GM10248 (cell line): Measurements from ENCODE around the gene LRRC73.
"Not testable (repeated sequence)": the region's sequence is repeated elsewhere in the genome, so short reads cannot be mapped to it uniquely, and the experiment has no call there.

Experiments
- CTCF ChIA-PET: fragments of 300-600 bp; sonication (Branson Sonifier 250); formaldehyde crosslinking; extraction: SDS; loops from one replicate; lab custom pipeline; 2021; ENCODE audit warnings: antibody characterized with exemption; lab: Yijun Ruan, JAX
- POLR2A ChIA-PET: fragments of 350-650 bp; sonication (Branson Sonifier 250); formaldehyde crosslinking; extraction: SDS; loops from one replicate; lab custom pipeline; 2020; ENCODE audit warnings: antibody characterized with exemption; lab: Yijun Ruan, JAX
- DNase-seq: peaks from one replicate; pipeline ENCODE4 v3.0.0; 2012; ENCODE audit errors: extremely low spot score
- TF ChIP-seq, protein P1 (sequence below): IDR thresholded peaks from 2 replicates; pipeline ENCODE4 v1.5.1; 2012; ENCODE audit warnings: mild to moderate bottlenecking, low read depth; ENCODE audit errors: extremely low read depth, missing control alignments, control extremely low read depth

LRRC73 gene

GRCh38 chr6:43461936-43462335, 48.2 kb downstream of the LRRC73 start:
- TF ChIP-seq, protein P1, sequence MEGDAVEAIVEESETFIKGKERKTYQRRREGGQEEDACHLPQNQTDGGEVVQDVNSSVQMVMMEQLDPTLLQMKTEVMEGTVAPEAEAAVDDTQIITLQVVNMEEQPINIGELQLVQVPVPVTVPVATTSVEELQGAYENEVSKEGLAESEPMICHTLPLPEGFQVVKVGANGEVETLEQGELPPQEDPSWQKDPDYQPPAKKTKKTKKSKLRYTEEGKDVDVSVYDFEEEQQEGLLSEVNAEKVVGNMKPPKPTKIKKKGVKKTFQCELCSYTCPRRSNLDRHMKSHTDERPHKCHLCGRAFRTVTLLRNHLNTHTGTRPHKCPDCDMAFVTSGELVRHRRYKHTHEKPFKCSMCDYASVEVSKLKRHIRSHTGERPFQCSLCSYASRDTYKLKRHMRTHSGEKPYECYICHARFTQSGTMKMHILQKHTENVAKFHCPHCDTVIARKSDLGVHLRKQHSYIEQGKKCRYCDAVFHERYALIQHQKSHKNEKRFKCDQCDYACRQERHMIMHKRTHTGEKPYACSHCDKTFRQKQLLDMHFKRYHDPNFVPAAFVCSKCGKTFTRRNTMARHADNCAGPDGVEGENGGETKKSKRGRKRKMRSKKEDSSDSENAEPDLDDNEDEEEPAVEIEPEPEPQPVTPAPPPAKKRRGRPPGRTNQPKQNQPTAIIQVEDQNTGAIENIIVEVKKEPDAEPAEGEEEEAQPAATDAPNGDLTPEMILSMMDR: no peak
- CTCF ChIA-PET: interaction anchor here (1.3 to 1.7 kb wide), 2 partner anchors 15 to 35 kb away, joined by 4 read pairs; partner anchors contain the start of genes ABCC10 and TJAP1
- POLR2A ChIA-PET: no interaction called here
- DNase-seq: no peak

DNA sequence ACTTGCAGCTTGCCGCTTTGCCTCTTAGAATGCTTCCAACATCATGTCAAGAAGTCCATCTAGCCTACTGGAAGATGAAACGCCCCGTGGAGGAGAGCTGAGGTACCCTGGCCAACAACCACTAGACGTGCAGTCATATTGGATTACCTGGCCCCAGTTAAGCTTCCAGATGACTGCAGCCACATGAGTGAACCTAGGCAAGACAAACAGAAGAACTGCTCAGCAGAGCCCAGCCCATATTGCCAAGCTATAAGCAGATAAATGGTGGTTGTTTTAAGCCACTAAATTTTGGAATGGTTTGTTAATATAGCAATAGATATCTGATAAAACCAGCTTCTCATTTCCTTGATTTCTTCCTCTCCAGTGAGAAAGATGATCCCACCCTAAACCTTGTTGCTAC, 50.1 kb downstream of the LRRC73 start:
- DNase-seq: no peak
- TF ChIP-seq, protein P1: no peak
- ChIA-PET POLR2A (no interaction called here), CTCF (interaction anchor here (0.8 to 1.0 kb wide), 2 partner anchors 33 to 47 kb away, joined by 3 read pairs; partner anchors contain the start of gene ABCC10)

DNA sequence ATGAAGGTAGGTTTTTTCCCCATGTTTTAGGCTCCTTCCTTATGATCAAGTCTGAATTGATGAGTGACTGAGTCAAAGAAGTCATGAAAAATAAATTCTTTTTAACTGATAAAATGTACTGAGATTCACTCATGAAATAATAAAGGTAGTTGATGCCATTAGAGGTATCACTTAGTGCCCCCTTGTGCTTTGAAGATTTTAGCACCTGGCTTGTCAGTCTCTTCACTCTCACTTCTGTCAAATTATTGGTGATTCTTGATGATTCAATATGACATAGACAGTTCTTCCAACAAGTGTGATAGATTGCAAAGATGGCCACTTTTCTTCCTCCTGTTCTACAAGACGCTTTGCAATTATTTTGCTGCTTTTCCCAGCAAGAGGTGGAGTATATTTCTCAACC, 50.6 kb downstream of the LRRC73 start:
- DNase-seq: no peak
- POLR2A ChIA-PET: no interaction called here
- TF ChIP-seq, protein P1: no peak
- CTCF ChIA-PET: interaction anchor here (1.0 kb wide), 1 partner anchor 32 kb away, joined by 3 read pairs; the partner anchor contains the start of gene ABCC10

DNA sequence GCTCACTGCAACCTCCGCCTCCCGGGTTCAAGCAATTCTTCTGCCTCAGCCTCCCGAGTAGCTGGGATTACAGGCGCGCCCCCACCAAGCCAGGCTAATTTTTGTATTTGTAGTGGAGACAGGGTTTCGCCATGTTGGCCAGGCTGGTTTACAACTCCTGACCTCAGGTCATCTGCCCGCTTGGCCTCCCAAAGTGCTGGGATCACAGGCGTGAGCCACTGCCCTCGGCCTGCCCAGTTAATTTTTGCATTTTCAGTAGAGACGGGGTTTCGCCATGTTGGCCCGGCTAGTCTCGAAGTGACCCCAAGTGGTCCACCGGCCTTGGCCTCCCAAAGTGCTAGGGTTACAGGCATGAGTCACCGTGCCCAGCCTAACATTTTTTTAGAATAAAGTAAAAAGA, 52.0 kb downstream of the LRRC73 start:
- POLR2A ChIA-PET: interaction anchor here (1.0 kb wide), 1 partner anchor 20 kb away, joined by 3 read pairs; no protein-coding TSS in a partner anchor
- CTCF ChIA-PET, DNase-seq: not testable (repeated sequence)

- POLR2A ChIA-PET: interaction anchor here (0.7 to 1.0 kb wide), 2 partner anchors 20 to 58 kb away, joined by 3 read pairs; no protein-coding TSS in a partner anchor
- TF ChIP-seq, protein P1: no peak
- CTCF ChIA-PET: interaction anchor here (3.0 to 5.7 kb wide), 2 partner anchors 38 to 48 kb away, joined by 15 to 70 read pairs; no protein-coding TSS in a partner anchor
Observed at GRCh38 chr6:43457643-43458042, 52.5 kb downstream of the LRRC73 start.

More at GRCh38 chr6:43457643-43458042, 52.5 kb downstream of the LRRC73 start:
- DNase-seq: no peak
